Neural progenitor cell (in vitro differentiated cells): ENCODE measurements around the gene SLC39A2.

Experiments used
- CTCF ChIP-seq: fragments of 200-600 bp; sonication (generic); IDR thresholded peaks from 2 replicates; pipeline ENCODE4 v1.5.1; 2017; ENCODE audit warnings: antibody characterized with exemption, mild to moderate bottlenecking
- EZH2 ChIP-seq: fragments of 200-600 bp; sonication (generic); IDR thresholded peaks from 2 replicates; pipeline ENCODE4 v1.6.1; 2017; ENCODE audit warnings: antibody characterized with exemption, mild to moderate bottlenecking, moderate library complexity

- TF ChIP-seq EZH2 = no peak
- no peak for TF ChIP-seq CTCF
Observed at GRCh38 chr14:20978687-20979086, 20.4 kb upstream of the SLC39A2 start.
